ENCODE data around the gene SART1.
"Not testable (repeated sequence)": the region's sequence is repeated elsewhere in the genome, so short reads cannot be mapped to it uniquely, and the experiment has no call there.

Gene SART1

DNA sequence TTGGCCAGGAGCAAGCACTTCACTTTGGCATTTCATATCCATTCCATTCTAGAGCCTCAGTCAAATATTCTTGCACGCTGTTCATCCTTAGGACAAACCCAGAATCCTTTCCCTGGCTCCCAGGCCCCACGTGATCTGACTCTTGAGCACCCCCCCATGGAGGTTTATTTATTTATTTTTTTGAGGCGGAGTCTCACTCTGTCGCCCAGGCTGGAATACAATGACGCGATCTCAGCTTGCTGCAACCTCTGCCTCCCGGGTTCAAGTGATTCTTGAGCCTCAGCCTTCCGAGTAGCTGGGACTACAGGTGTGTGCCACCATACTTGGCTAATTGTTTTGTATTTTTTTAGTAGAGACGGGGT, 29.0 kb upstream of the SART1 start:
- no peak for DNase-seq

DNA sequence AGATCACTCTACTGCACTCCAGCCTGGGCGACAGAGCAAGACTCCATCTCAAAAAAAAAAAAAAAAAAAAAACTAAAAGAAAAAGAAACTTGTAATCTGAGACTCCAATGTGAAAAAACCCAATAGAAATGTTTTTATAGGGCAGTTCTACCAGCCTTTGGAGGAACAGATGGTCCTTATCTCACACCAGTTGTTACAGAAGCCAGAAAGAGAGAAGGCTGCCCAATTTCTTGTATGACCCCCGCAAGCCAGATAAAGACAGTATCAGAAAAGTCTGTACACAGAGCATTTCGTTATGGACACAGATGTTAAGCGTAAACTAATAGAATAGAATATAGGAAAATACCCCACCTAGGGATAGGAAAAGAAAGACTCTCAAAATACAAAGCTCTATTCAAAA, 27.5 kb upstream of the SART1 start:
- DNase-seq = peak; percentile 5

DNA sequence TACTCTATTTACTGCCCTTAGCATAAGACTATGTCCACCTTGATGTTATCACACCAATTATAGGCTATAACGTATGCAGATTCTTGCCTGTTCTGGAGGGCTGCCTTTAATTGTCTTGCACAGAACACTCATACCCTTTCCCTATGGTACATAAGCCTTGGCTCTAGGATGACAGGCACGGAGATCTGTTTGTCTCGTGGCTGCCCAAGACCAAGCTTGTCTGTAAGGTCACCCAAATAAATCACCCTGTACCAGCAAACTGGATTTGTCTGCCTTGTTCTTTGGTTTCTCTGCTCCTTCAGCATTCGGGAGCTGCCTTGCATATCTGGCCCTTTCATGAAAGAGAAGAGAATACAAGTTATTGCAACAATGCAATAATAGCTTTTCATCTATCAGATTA, 23.8 kb upstream of the SART1 start:
- DNase-seq = no peak

DNA sequence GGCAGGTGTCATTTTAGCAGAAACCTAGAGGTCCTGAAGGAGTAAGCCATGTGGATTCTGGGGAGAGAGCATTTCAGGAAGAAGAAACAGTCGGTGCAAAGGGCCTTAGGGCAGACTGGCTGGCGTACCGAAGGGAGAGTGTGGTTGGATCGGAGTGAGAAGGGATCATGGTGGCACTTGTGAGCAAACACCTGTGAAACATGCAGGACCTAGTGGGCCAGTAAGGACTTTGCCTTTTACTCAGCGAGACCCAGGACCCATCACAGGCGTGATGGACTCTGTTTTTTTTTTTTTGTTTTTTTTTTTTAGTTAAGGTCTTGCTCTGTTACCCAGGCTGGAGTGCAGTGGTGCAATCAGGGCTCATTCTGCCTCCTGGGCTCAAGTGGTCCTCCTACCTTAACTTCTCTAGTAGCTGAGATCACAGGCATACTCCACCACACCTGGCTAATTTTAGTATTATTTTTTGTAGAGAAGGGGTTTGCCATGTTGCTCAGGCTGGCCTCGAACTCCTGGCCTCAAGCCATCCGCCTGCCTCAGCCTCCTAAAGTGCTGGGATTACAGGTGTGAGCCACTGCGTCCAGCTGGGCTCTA, 19.7 kb upstream of the SART1 start:
- DNase-seq = no peak

DNA sequence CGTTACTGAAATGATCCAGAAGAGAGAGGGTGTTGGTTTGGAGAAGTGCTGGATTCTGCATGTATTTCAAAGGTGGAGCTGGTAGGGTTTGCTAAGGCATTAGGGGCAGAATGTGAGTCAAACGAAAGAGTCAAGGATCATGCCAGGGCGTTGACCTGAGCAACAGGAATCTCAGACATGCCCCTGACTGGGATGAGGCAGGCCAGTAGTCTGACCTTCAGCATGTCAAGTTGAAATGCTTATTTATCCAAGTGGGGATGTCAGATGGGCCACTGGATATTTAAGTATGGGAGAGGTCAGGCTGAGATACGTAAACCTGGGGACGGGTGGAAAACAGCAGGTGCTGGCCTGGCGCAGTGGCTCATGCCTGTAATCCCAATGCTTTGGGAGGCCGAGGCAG, 19.0 kb upstream of the SART1 start:
- DNase-seq = no peak

DNA sequence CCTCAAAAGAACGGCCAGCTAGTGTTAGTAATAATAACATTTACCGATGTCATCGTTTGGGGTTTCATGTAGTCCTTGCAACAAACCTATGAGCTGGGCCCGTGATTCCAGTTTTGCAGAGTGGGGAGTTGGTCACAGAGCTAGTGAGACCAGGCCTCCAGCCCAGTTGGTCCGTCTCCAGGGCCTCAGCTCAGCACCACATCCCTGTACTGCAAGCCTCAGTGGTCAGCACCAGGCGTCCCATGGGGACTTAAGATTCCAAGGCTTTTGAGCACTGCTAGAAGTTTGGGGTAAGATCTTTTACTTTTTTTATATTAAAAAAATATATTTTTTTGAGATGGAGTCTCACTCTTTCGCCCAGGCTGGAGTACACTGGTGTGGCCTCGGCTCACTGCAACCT, 17.3 kb upstream of the SART1 start:
- DNase-seq = no peak

DNA sequence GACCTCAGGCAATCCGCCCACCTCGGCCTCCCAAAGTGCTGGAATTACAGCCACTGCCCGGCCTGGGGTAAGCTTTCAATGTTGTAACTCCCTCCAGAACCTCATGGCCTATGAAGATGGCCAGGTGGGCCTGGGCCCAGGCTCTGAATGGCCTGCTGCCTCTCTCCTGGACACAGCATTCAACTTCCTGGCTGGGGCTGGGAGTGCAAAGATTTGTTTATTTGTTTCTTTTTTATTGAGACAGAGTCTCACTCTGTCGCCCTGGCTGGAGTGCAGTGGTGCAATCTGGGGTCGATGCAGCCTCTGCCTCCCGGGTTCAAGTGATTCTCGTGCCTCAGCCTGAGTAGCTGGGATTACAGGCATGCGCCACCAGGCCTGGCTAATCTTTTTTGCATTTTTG, 16.8 kb upstream of the SART1 start:
- DNase-seq = no peak

DNA sequence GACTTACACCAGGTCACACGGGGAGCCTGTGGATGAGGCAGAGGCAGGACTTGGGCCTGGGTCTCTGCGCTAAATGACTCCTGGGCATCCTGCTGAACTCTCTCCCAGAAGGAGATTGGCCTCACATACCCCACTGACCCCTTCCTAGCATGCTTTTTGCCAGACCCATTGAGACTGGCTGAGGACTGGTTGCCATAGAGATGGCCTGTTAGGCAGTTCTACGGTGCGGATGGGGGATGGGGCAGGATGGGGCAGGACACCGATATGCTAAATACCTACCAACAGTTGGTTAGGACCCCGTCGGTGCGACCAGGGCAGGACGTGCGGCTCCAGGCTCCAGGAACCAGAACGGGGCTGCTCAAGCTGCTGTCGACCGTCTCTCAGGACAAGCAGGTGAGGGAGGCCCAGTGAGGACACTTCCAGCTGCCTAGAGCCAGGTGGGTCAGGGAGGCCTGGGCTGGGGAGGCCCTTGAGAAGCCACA, 16.1 kb upstream of the SART1 start, which contains the start of gene TSGA10IP:
TSS of gene TSGA10IP (plus strand) at position 51 of the 482 bp plus-strand sequence. CDS start at position 247, 196 bp downstream.
- DNase-seq = no peak

DNA sequence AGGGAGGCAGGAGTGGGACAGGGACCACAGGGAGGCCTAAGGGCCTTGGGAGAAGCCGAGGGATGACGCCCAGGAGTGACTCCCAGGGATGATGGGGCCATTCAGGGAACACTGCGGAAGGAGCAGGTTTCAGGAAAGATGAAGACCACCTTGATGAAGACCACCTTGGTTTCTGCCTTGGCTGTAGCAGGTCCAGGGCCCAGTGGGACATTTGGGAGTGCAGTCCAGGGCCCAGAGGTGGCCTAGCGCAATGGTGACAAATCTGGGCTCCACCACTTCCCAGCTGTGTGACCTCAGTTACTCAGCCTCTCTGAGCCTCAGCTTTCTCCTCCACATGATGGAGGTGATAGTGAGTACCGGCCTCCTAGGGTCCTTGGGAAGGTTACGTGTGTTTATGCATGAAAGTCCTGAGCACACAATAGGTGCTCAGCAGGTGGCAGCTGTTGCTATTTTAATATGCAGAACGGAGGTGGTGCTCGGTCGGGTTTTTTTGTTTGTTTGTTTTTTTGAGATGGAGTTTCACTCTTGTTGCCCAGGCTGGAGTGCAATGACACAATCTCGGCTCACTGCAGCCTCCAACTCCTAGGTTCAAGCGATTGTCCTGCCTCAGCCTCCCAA, 15.5 kb upstream of the SART1 start:
- DNase-seq = no peak

DNA sequence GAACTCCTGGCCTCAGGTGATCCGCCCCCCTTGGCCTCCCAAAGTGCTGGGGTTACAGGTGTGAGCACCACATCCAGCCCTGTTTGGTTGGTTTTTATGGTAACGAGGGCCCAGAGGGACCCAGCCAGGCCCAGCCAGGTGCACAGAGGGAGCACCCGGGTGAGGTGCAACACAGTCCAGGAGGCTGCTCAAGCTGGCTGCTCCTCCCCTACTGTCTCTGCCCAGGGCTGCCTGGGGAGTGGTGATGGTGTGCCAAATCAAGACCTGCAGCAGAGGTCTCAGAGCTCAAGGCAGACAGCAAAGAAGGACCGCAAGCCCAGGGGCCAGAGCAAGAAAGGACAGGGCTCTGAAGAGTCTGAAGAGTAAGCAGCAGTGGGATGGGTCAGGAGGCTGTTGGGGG, 14.9 kb upstream of the SART1 start:
- no peak for DNase-seq

DNA sequence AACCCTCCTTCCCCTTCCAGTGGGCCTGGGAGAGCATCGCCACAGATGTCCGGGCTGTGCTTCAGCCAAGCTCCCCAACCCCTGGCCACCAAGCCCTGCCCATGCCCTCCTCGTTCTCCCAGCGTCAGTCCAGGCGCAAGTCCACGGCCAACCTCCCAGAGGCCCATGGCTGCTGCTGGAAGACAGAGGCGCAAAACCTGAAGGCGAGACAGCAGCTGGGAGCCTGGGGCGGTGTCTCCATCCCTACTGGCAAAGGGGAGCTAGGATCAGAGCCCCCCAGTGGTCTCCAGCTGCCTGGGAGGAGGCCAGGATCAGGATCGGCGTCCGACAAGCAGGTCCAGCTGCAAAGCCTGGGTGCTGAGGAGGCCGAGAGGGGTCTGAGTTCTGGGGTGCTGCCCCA, 14.4 kb upstream of the SART1 start:
- DNase-seq = no peak

DNA sequence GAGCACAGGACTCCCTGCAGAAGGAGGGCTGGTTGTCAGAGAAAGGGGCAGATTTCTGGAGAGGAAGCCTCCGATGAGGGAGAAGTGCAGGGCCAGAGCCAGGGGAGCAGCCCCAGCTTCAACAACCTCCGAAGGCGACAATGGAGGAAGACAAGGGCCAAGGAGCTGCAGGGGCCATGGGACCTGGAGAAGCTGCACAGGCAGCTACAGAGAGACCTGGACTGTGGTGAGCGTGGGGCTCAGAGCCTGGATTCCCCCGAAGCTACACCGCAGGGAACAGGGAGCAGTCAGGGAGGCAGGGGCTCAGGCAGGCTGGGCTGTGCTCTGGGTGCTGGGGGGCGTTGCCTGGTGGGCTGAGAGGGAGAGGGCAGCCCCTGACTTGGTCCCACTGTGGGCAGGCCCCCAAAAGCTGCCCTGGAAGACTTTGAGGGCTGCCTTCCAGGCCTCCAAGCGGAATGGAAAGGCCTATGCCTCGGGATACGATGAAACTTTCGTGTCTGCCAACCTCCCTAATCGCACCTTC, 13.9 kb upstream of the SART1 start:
- no peak for DNase-seq

DNA sequence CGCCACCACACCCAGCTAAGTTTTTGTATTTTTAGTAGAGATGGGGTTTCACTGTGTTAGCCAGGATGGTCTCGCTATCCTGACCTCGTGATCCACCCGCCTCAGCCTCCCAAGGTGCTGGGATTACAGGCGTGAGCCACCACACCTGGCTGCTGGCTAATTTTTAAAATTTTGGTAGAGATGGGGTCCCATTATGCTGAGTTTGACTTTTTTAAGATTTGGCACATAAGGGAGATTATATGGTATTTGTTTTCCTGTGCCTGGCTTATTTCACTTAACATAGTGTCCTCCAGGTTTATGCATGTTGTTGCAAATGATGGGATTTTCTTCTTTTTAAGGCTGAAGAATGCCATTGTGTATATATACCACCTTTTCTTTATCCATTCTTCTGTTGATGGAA, 10.8 kb upstream of the SART1 start:
- not testable (repeated sequence) for DNase-seq

DNA sequence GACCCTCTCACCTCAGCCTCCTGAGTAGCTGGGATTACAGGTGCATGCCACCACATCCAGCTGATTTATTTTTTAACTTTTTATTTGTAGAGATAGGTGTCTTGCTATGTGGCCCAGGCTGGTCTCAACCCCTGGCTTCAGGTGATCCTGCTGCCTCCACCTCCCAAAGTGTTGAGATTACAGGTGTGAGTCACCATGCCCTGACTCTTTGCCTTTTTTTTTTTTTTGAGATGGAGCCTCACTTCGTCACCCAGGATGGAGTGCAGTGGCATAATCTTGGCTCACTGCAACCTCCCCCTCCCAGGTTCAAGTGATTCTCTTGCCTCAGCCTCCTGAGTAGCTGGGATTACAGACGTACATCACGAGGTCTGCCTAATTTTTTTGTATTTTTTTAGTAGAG, 9.9 kb upstream of the SART1 start:
- DNase-seq = not testable (repeated sequence)

DNA sequence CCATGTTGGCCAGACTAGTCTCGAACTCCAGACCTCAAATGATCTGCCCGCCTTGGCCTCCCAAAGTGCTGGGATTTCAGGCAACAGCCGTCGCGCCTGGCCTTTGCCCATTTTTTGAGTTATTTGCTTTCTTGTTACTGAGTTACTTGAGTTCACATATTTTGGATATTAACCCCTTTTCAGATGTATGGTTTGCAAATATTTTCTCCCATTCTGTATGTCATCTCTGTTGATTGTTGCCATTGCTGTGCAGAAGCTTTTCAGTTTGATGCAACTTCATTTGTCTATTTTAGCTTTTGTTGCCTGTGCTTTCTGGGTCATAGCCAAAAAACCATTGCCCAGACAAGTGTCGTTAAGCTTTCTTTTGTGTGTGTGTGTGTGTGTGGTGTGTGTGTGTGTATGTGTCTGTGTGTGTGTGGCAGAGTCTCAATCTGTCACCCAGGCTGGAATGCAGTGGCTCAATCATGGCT, 9.4 kb upstream of the SART1 start:
- DNase-seq = peak; percentile 20

DNA sequence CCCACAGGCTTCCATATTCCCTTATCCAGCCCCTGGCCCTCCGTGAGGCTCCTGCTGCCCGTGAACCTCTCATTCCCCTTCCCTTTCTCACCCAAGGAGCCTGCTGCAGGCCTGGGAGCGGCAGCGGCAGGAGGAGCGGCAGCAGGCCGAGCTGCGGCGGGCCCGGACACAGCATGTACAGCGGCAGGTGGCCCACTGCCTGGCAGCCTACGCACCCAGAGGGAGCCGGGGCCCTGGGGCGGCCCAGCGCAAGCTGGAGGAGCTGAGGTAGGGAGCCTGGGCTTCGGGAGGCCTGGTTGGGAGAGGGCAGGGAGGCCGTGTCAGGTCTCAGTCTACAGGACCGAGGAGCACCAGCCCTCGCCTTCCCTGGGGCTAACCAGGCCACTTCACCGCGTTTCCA, 8.1 kb upstream of the SART1 start:
- no peak for DNase-seq

DNA sequence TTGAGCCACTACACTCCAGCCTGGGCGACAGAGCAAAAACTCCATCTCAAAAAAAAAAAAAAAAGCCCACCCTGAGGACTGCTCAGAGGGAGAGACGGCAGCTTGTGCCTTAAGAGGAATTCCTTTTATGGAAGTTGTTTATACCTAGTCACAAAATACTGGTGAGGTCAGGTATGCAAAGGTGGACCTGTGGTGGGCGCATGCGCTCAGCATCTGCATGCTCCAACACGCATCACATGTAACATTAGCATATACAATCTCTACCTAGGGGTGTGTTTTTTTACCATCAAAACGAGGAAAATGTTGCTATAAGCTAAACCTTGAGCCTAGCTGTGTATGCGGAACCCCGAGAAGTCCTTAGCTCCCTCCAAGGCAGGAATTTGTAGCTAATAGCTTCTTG, 6.8 kb upstream of the SART1 start:
- DNase-seq = no peak

DNA sequence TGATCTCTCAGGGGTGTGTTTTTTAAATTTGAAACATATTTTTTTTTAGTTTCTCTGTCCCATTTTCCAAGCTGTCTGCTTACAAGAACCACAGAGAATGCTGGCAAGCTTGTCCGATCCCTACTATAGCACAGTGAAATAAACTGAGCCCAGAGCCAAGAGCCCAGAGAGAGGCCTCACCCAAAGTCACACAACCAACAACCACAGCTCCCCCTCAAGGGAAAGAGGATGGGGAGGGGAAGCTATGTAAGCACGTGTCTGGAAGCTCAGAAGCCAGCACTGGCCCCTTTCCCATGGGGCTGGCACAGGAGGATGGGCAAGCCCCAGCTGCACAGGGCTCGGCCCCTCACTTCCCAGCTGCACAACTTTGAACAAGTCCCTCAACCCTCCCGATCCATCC, 3.2 kb upstream of the SART1 start:
- DNase-seq = no peak

DNA sequence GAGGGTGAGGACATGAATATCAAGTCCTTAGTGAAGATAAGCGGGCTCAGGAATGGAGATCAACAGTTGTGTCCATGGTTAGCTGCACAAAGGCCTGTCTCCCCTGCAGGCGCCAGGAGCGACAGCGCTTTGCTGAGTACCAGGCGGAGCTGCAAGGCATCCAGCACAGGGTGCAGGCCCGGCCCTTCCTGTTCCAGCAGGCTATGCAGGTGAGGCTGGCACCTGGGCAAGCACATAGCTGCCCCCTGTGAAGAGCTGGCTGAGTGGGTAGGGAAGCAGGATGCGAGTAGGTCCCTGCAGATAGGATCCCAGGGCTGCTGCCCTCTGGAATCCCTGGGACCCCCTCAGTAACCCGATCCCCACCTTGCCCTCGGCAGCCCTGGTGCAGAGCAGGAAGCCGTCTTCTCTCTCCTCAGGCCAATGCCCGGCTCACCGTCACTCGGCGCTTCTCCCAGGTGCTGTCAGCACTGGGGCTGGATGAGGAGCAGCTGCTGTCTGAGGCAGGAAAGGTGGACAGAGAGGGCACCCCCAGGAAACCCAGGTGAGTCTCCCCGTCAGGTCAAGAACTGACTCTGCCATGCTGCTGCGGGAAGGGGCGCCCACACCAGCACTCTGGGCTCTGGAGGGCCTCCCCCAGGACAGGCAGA, 2.6 kb upstream of the SART1 start:
- no peak for DNase-seq

DNA sequence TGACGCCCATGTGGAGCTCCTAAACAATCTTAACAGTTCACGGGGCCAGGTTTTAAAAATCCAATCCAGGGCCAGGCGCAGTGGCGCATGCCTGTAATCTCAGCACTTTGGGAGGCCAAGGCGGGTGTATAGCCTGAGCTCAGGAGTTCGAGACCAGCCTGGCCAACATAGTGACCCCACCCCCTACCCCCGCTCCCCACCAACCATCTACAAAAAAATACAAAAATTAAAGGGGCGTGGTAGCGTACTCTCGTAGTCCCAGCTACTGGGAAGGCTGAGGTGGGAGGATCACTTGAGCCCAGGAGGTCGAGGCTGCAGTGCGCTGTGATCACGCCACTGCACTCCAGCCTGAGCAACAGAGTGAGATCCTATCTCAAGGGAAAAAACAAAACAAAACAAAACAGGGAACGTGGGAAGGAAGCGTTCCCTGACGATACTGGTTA, 689 bp upstream of the SART1 start:
- DNase-seq = no peak

DNA sequence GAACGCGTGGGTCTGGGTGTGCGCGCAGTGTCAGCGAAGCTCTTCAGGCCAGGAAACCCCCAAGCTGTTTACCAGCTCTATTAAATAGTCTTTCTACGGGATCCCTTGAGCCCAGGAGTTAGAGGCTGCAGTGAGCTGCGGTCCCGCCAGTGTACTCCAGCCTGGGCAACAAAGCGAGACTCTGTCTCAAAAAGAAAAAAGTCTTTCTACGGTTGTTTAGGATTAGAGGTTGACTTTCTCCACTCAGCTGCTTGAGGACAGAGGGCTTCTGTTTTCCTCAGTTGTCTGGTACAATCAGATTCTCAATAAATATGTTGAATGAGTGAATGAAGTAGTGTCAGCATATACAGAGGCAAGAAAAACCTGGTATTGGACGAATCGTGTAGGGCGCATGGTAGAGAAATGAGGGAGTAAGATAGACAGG, 619 bp downstream of the SART1 start:
- no peak for DNase-seq

DNA sequence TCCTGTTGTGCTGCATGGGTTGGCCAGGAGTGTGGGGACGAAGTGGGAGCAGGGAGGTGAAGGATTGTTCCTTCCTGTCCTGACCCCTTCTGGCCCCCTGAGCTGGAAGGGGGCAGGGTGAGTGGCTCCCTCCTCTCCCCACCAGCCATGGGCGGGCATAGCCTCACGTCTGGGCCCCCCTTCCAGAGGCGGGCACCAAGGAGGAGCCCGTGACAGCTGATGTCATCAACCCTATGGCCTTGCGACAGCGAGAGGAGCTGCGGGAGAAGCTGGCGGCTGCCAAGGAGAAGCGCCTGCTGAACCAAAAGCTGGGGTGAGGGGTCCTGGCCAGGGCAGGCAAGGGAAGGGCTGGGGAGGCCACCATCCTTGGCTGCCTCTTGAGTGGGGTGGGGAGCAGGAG, 3.4 kb downstream of the SART1 start:
- no peak for DNase-seq

DNA sequence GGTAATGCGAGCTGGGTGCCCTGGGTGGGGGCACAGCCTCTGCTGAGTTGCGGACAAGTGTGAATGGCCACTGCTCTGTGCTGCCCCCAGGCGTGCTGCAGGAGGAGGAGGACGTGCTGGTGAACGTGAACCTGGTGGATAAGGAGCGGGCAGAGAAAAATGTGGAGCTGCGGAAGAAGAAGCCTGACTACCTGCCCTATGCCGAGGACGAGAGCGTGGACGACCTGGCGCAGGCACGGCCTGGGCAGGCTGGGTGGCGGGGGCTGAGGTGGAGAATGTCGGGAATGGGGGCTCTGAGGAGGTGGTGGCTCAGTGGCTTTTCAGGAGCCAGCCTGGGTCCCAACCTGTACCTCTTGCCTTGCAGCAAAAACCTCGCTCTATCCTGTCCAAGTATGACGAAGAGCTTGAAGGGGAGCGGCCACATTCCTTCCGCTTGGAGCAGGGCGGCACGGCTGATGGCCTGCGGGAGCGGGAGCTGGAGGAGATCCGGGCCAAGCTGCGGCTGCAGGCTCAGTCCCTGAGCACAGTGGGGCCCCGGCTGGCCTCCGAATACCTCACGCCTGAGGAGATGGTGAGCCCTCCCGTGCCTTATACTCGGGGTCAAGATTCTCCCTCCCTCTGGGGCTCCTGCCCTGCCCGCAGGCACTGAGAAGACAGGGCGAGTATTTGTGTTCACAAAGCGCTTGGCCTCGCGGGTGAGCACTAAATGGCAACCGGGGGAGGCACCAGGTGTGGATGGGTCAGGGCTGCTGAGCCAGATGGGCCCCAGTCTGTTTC, 4.6 kb downstream of the SART1 start:
- DNase-seq = no peak

Measured in NCI-H1694 (cell line).